Breast epithelium (tissue), 4 donors: ENCODE data around the gene CCDC38. TPM values are rescaled to one million over a fixed set of nuclear protein-coding genes. Genes with fewer than 3 reads are reported as not detected.

Experiments used
- DNase-seq, 2 donors: peaks; one replicate each; pipeline ENCODE4 v3.0.0-alpha.2; 2019; ENCODE audit warnings: low spot score in 2 of 2
- H3K27ac ChIP-seq, 2 donors: fragments of 200-600 bp; sonication (generic) in 1 of 2; one replicate each; pipeline ENCODE4 v1.5.1; 2016 to 2019; ENCODE audit warnings: mild to moderate bottlenecking in 1 of 2
- H3K27me3 ChIP-seq, 2 donors: fragments of 200-600 bp; sonication (generic) in 1 of 2; one replicate each; pipeline versions ENCODE4 v1.5.1 to v1.6.0; 2017 to 2019; ENCODE audit warnings: control low read depth in 1 of 2, mild to moderate bottlenecking in 1 of 2
- H3K36me3 ChIP-seq: fragments of 200-600 bp; one replicate; pipeline ENCODE4 v1.5.1; 2019
- H3K4me1 ChIP-seq, 2 donors: fragments of 200-600 bp; sonication (generic); one replicate each; pipeline ENCODE4 v1.5.1; 2016 to 2019; ENCODE audit warnings: control low read depth in 1 of 2
- H3K4me3 ChIP-seq, 3 donors: fragments of 200-600 bp; sonication (generic); 1 replicate in 2 of 3; 2 replicates in 1 of 3; pipeline ENCODE4 v1.5.1; 2016 to 2019; ENCODE audit warnings: mild to moderate bottlenecking in 3 of 3, moderate library complexity in 2 of 3
- H3K9me3 ChIP-seq, 2 donors: fragments of 200-600 bp; sonication (generic) in 1 of 2; one replicate each; pipeline ENCODE4 v1.5.1; 2016 to 2019; ENCODE audit warnings: control low read depth in 1 of 2
- CTCF ChIP-seq, 3 donors: fragments of 450-650 bp; IDR thresholded peaks; one replicate each; pipeline ENCODE4 v1.5.1; 2016 to 2017; ENCODE audit warnings: antibody characterized with exemption in 3 of 3, mild to moderate bottlenecking in 3 of 3, moderate library complexity in 3 of 3
- POLR2A ChIP-seq: fragments of 450-650 bp; IDR thresholded peaks from one replicate; pipeline ENCODE4 v1.6.1; 2016; ENCODE audit warnings: antibody characterized with exemption, mild to moderate bottlenecking, moderate library complexity
- POLR2AphosphoS5 ChIP-seq, 3 donors: sonication (generic); formaldehyde crosslinking; IDR thresholded peaks; one replicate each; pipeline ENCODE4 v1.6.1; 2017; ENCODE audit warnings: antibody characterized with exemption in 3 of 3
- intact Hi-C: fragments of 100-400 bp; cut with DNase I; formaldehyde crosslinking; loops from one replicate; pipeline ENCODE4 v1.15.1; 2023; ENCODE audit warnings: low total_unique reads
- total RNA-seq, 3 donors: library from RNA; depleted of rRNA; stranded (reverse); fragments of >200 nt; gene quantifications; one replicate each; pipeline ENCODE4 v1.1.0, GENCODE V29; 2016

CCDC38 gene
- total RNA-seq, 3 donors from 2014 or later = 0.73 TPM; not detected in 2

GRCh38 chr12:95859344-95859816 is 83.0 kb downstream of the CCDC38 start:
- H3K27me3 ChIP-seq = no peaks in the 10 kb centered on the region
- peak overlapping the region; percentile 70 to 85 (median 80) for H3K4me3 ChIP-seq
- TF ChIP-seq CTCF (IDR thresholded peaks at IDR 0.05) = peak in 1 of 3 donors; percentile 1
- TF ChIP-seq POLR2AphosphoS5 (IDR thresholded peaks at IDR 0.05) = no peak
- H3K36me3 ChIP-seq = no peaks in the 10 kb centered on the region
- no peaks in the 10 kb centered on the region for H3K4me1 ChIP-seq
- peak overlapping the region; percentile 79 to 86 for H3K27ac ChIP-seq
- intact Hi-C loops = no loop called here
- no peaks in the 10 kb centered on the region for H3K9me3 ChIP-seq
- no peak for DNase-seq

GRCh38 chr12:95858451-95859343 is 83.7 kb downstream of the CCDC38 start, which contains the start of gene SNRPF:
TSS of gene SNRPF (plus strand) at chr12:95858952. CDS start at chr12:95859074, 122 bp downstream.
- Histone ChIP-seq H3K27ac (peak within 1 kb of the TSS; percentile 79 to 86), H3K27me3 (no peaks in the 10 kb centered on the region), H3K36me3 (no peaks in the 10 kb centered on the region), H3K4me3 (peak within 1 kb of the TSS; percentile 70 to 85 (median 80)), H3K9me3 (no peaks in the 10 kb centered on the region), H3K4me1 (no peaks in the 10 kb centered on the region)
- DNase-seq = peak; percentile 97
- intact Hi-C loops = no loop called here
- TF ChIP-seq CTCF (IDR thresholded peaks at IDR 0.05) (peak in 2 of 3 donors; percentile 27 to 30), POLR2A (no peak), POLR2AphosphoS5 (IDR thresholded peaks at IDR 0.05) (peak; percentile 84 to 89 (median 86))

GRCh38 chr12:95857799-95858198 is 84.6 kb downstream of the CCDC38 start:
- no peaks in the 10 kb centered on the region for H3K4me1 ChIP-seq
- intact Hi-C loops = no loop called here
- H3K4me3 ChIP-seq = peak overlapping the region; percentile 70 to 85 (median 80)
- no peaks in the 10 kb centered on the region for H3K36me3 ChIP-seq
- H3K27me3 ChIP-seq = no peaks in the 10 kb centered on the region
- DNase-seq = no peak
- no peak overlapping the region for H3K27ac ChIP-seq
- TF ChIP-seq POLR2AphosphoS5 (IDR thresholded peaks at IDR 0.05) = no peak
- no peaks in the 10 kb centered on the region for H3K9me3 ChIP-seq

- intact Hi-C loops = no loop called here
- TF ChIP-seq CTCF (IDR thresholded peaks at IDR 0.05) (no peak), POLR2AphosphoS5 (IDR thresholded peaks at IDR 0.05) (no peak), POLR2A (no peak)
- DNase-seq = no peak
- Histone ChIP-seq H3K9me3 (no peaks in the 10 kb centered on the region), H3K4me3 (no peak overlapping the region), H3K27me3 (no peaks in the 10 kb centered on the region), H3K4me1 (no peaks in the 10 kb centered on the region), H3K27ac (no peak overlapping the region), H3K36me3 (no peaks in the 10 kb centered on the region)
Observed at GRCh38 chr12:95857156-95857555, 85.3 kb downstream of the CCDC38 start.

GRCh38 chr12:95852133-95852532 is 90.3 kb downstream of the CCDC38 start:
- intact Hi-C loops = no loop called here
- Histone ChIP-seq H3K27ac (no peak overlapping the region), H3K4me3 (no peak overlapping the region), H3K27me3 (no peaks in the 10 kb centered on the region), H3K4me1 (no peaks in the 10 kb centered on the region), H3K9me3 (no peaks in the 10 kb centered on the region), H3K36me3 (no peaks in the 10 kb centered on the region)
- no peak for TF ChIP-seq POLR2AphosphoS5 (IDR thresholded peaks at IDR 0.05)
- TF ChIP-seq POLR2A = no peak
- no peak for TF ChIP-seq CTCF (IDR thresholded peaks at IDR 0.05)
- no peak for DNase-seq
